Liver (tissue), 3 donors: Measurements from ENCODE around the gene RALY.

Experiments used
- CTCF ChIP-seq: fragments of 150-350 bp; IDR thresholded peaks from 2 replicates; pipeline ENCODE4 v1.5.1; 2017; ENCODE audit warnings: improper control_type of control experiment, low read depth, low read length; ENCODE audit not compliant: missing input control
- FOXA1 ChIP-seq: IDR thresholded peaks from 2 replicates; pipeline ENCODE4 v1.6.1; 2016; ENCODE audit warnings: antibody characterized with exemption
- GABPA ChIP-seq, 2 donors: IDR thresholded peaks in 1 of 2; conservative IDR thresholded peaks in 1 of 2; 2 replicates each; pipeline ENCODE4 v1.6.1; 2016; ENCODE audit warnings: antibody characterized with exemption in 2 of 2, mild to moderate bottlenecking in 1 of 2, moderate library complexity in 1 of 2
- RAD21 ChIP-seq, 2 donors: IDR thresholded peaks; 2 replicates each; pipeline ENCODE4 v1.6.1; 2016; ENCODE audit warnings: antibody characterized with exemption in 2 of 2, mild to moderate bottlenecking in 2 of 2
- REST ChIP-seq: IDR thresholded peaks from 2 replicates; pipeline ENCODE4 v1.6.1; 2016; ENCODE audit warnings: antibody characterized with exemption, mild to moderate bottlenecking
- TF ChIP-seq, protein P1 (sequence below): IDR thresholded peaks from 2 replicates; pipeline ENCODE4 v1.6.1; 2016; ENCODE audit warnings: antibody characterized with exemption
- TF ChIP-seq, protein P2 (sequence below): IDR thresholded peaks from 2 replicates; pipeline ENCODE4 v1.6.1; 2016; ENCODE audit warnings: antibody characterized with exemption
- donor health status: healthy.
- donor health status: healthy.

GRCh38 chr20:34093895-34094294 lies 100.2 kb downstream of the RALY start:
- TF ChIP-seq CTCF (no peak), RAD21 (IDR thresholded peaks at IDR 0.05) (no peak), REST (no peak), FOXA1 (no peak), GABPA (IDR thresholded peaks at IDR 0.05 in 1 of 2, conservative IDR thresholded peaks at IDR 0.05 in 1 of 2) (no peak)
- TF ChIP-seq, protein P1, sequence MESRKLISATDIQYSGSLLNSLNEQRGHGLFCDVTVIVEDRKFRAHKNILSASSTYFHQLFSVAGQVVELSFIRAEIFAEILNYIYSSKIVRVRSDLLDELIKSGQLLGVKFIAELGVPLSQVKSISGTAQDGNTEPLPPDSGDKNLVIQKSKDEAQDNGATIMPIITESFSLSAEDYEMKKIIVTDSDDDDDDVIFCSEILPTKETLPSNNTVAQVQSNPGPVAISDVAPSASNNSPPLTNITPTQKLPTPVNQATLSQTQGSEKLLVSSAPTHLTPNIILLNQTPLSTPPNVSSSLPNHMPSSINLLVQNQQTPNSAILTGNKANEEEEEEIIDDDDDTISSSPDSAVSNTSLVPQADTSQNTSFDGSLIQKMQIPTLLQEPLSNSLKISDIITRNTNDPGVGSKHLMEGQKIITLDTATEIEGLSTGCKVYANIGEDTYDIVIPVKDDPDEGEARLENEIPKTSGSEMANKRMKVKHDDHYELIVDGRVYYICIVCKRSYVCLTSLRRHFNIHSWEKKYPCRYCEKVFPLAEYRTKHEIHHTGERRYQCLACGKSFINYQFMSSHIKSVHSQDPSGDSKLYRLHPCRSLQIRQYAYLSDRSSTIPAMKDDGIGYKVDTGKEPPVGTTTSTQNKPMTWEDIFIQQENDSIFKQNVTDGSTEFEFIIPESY, result no peak
- TF ChIP-seq, protein P2, sequence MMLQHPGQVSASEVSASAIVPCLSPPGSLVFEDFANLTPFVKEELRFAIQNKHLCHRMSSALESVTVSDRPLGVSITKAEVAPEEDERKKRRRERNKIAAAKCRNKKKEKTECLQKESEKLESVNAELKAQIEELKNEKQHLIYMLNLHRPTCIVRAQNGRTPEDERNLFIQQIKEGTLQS, result no peak
